Body of pancreas (tissue), 4 donors: ENCODE measurements around the gene USP51. TPM values are rescaled to one million over a fixed set of nuclear protein-coding genes. Genes with fewer than 3 reads are reported as not detected.
"Not testable (repeated sequence)": the region's sequence is repeated elsewhere in the genome, so short reads cannot be mapped to it uniquely, and the experiment has no call there.

Source experiments
- ATAC-seq: fragments of 150-250 bp; one replicate; pipeline ENCODE4 v1.9.1; 2016
- DNase-seq, 4 donors: peaks; one replicate each; pipeline ENCODE4 v3.0.0-alpha.2; 2019
- H3K27ac ChIP-seq, 4 donors: fragments of 200-600 bp; sonication (generic); 1 replicate in 3 of 4; 2 replicates in 1 of 4; pipeline versions ENCODE4 v1.5.1 to v1.6.1; 2016 to 2019; ENCODE audit warnings: mild to moderate bottlenecking in 1 of 4, mixed read lengths in 1 of 4, moderate library complexity in 1 of 4
- H3K27me3 ChIP-seq, 2 donors: fragments of 200-600 bp; sonication (generic); one replicate each; pipeline ENCODE4 v1.6.0; 2016; ENCODE audit warnings: mild to moderate bottlenecking in 1 of 2
- H3K36me3 ChIP-seq, 2 donors: fragments of 200-600 bp; sonication (generic); replicated peaks in 1 of 2; 2 replicates each; pipeline ENCODE4 v1.5.1; 2016; ENCODE audit warnings: low read depth in 2 of 2; ENCODE audit not compliant: insufficient read depth in 1 of 2
- H3K4me1 ChIP-seq: fragments of 200-600 bp; sonication (generic); one replicate; pipeline ENCODE4 v1.6.0; 2016
- H3K4me3 ChIP-seq, 2 donors: fragments of 200-600 bp; sonication (generic); 1 replicate in 1 of 2; 2 replicates in 1 of 2; pipeline ENCODE4 v1.5.1; 2016 to 2019
- H3K9me3 ChIP-seq, 3 donors: fragments of 200-600 bp; sonication (generic); 1 replicate in 2 of 3; 2 replicates in 1 of 3; pipeline ENCODE4 v1.5.1; 2016
- POLR2A ChIP-seq, 3 donors: fragments of 450-650 bp; IDR thresholded peaks; one replicate each; pipeline ENCODE4 v1.6.1; 2016; ENCODE audit warnings: antibody characterized with exemption in 3 of 3, mild to moderate bottlenecking in 2 of 3
- WGBS, 2 donors: methylation state at CpG; one replicate each; pipeline ENCODE4 v1.1.5; 2017; 5-methylcytosine and 5-hydroxymethylcytosine counted together
- intact Hi-C: fragments of 100-400 bp; cut with DNase I; formaldehyde crosslinking; loops from one replicate; pipeline ENCODE4 v1.15.1; 2023
- total RNA-seq, 2 donors: library from RNA; depleted of rRNA; stranded (reverse); fragments of >200 nt; gene quantifications; one replicate each; pipeline ENCODE4 v1.1.0, GENCODE V29; 2016
- TF ChIP-seq, protein P1 (sequence below), 7 experiments: fragments of 450-650 bp in 4 of 7; fragments of 200-600 bp in 3 of 7; sonication (generic) in 3 of 7; IDR thresholded peaks; one replicate each; pipeline ENCODE4 v1.5.1; 2016 to 2019; ENCODE audit warnings: antibody characterized with exemption in 7 of 7

USP51 gene
- total RNA-seq, result 1 to 10 TPM in 1 of 2 donors, under 1 TPM in 1; 0.99 to 1.6 TPM

GRCh38 chrX:55489314-55490009 is at the start of gene USP51:
Gene USP51, minus strand, starts transcription at chrX:55489848. Its CDS starts 909 bp downstream, at chrX:55488939.
- ATAC-seq (peak; percentile 57), DNase-seq (peak; percentile 31 to 66 (median 53))
- Histone ChIP-seq H3K4me1 (peaks cover 12% of the 10 kb centered on the region), H3K36me3 (no peaks in the 10 kb centered on the region), H3K4me3 (peak within 1 kb of the TSS; percentile 51 to 53), H3K27me3 (no peaks in the 10 kb centered on the region), H3K27ac (peak within 1 kb of the TSS; percentile 67 to 87 (median 82)), H3K9me3 (no peaks in the 10 kb centered on the region)
- TF ChIP-seq, protein P1, sequence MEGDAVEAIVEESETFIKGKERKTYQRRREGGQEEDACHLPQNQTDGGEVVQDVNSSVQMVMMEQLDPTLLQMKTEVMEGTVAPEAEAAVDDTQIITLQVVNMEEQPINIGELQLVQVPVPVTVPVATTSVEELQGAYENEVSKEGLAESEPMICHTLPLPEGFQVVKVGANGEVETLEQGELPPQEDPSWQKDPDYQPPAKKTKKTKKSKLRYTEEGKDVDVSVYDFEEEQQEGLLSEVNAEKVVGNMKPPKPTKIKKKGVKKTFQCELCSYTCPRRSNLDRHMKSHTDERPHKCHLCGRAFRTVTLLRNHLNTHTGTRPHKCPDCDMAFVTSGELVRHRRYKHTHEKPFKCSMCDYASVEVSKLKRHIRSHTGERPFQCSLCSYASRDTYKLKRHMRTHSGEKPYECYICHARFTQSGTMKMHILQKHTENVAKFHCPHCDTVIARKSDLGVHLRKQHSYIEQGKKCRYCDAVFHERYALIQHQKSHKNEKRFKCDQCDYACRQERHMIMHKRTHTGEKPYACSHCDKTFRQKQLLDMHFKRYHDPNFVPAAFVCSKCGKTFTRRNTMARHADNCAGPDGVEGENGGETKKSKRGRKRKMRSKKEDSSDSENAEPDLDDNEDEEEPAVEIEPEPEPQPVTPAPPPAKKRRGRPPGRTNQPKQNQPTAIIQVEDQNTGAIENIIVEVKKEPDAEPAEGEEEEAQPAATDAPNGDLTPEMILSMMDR (IDR thresholded peaks at IDR 0.05), result peak in 2 of 7 experiments; percentile 0 to 14
- TF ChIP-seq POLR2A (IDR thresholded peaks at IDR 0.05), result peak; percentile 19 to 66 (median 47)
- 1% methylated on average over 22 to 29 of the region's 34 CpGs for WGBS, 2 donors
- intact Hi-C loops, result no loop called here

DNA sequence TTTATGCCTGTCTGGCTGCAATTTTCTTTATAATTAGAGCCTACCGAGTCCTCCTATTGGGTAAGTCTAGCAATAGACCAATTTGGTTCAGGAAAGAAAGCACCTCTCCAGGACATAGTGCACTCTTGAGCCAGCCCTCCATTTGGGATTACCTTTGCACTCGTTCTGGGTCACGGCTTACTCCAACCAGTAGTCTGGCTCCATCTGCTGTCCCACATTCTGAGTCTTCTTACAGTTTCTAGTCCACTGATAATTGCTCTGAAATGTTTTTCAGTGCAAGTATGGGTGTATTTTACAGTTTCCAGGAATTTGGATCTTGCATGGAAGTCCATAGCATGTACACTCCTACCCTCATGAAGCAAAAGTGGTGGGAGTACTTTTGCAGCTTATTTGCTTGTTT is 34.8 kb upstream of the USP51 start:
- Histone ChIP-seq H3K9me3 (no peaks in the 10 kb centered on the region), H3K27me3 (no peaks in the 10 kb centered on the region), H3K36me3 (no peaks in the 10 kb centered on the region), H3K4me1 (no peaks in the 10 kb centered on the region), H3K27ac (no peak overlapping the region), H3K4me3 (no peak overlapping the region)
- no peak for ATAC-seq
- TF ChIP-seq POLR2A (IDR thresholded peaks at IDR 0.05), result no peak
- TF ChIP-seq, protein P1 (IDR thresholded peaks at IDR 0.05), result peak in 4 of 7 experiments; percentile 9 to 32 (median 23)
- 20 to 38% methylated on average over 1 to 3 of the region's 3 CpGs for WGBS, 2 donors
- DNase-seq, result peak in 1 of 4 donors; percentile 9
- intact Hi-C loops, result no loop called here

GRCh38 chrX:55523356-55523755 is 33.7 kb upstream of the USP51 start:
- no peaks in the 10 kb centered on the region for H3K9me3 ChIP-seq
- intact Hi-C loops, result no loop called here
- no peaks in the 10 kb centered on the region for H3K4me1 ChIP-seq
- no peak for TF ChIP-seq POLR2A (IDR thresholded peaks at IDR 0.05)
- no peak for ATAC-seq
- H3K4me3 ChIP-seq, result no peak overlapping the region
- no peaks in the 10 kb centered on the region for H3K27me3 ChIP-seq
- 50 to 54% methylated on average over 1 of the region's 1 CpG for WGBS, 2 donors
- no peak overlapping the region for H3K27ac ChIP-seq
- no peak for DNase-seq
- H3K36me3 ChIP-seq, result no peaks in the 10 kb centered on the region

DNA sequence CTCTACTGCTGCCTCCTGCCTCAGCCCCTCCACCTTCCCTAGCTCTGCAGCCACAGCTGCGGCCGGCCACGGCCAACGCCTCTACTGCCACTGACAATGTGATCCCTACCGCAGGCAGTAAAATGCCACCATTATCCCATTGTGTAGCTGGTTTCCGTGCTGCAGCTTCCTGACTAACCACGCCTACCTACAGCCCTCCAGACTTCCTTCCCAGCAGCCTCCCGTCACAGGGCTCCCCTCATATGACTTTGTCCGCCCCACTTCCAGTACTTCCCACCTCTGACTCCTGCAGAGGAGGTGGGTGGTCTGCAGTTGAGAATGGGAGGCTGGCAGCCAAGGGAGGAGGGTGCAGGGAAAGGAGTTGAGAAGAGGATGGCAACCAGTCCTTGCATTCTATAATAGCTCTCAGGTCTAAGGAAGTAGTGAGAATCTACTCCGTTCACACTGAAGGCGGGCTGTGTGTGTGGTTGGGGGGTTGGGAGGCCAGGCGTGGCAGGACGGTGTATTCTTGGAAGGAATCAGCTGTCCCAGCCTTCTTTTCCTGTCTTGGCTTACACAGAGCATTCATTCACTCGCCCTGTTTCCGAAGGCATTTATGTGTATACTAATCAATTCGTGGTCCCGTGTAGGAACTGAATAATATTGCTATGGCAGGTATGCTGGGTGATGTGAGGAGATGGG is 33.1 kb upstream of the USP51 start:
- Histone ChIP-seq H3K36me3 (no peaks in the 10 kb centered on the region), H3K4me1 (no peaks in the 10 kb centered on the region), H3K4me3 (no peak overlapping the region), H3K27ac (no peak overlapping the region), H3K9me3 (no peaks in the 10 kb centered on the region), H3K27me3 (no peaks in the 10 kb centered on the region)
- no peak for TF ChIP-seq POLR2A (IDR thresholded peaks at IDR 0.05)
- TF ChIP-seq, protein P1 (IDR thresholded peaks at IDR 0.05), result no peak
- 49 to 67% methylated on average over 16 of the region's 17 CpGs for WGBS, 2 donors
- intact Hi-C loops, result no loop called here
- ATAC-seq (no peak), DNase-seq (no peak)

- H3K36me3 ChIP-seq, result no peaks in the 10 kb centered on the region
- H3K27me3 ChIP-seq, result no peaks in the 10 kb centered on the region
- TF ChIP-seq, protein P1 (IDR thresholded peaks at IDR 0.05), result no peak
- no peak for TF ChIP-seq POLR2A (IDR thresholded peaks at IDR 0.05)
- no peak overlapping the region for H3K4me3 ChIP-seq
- DNase-seq, result no peak
- ATAC-seq, result no peak
- intact Hi-C loops, result no loop called here
- H3K27ac ChIP-seq, result no peak overlapping the region
- no peaks in the 10 kb centered on the region for H3K9me3 ChIP-seq
- WGBS, 2 donors, result 88% methylated on average over 3 of the region's 3 CpGs; no CpG with 5 or more reads in 1 of the 2 donors
- no peaks in the 10 kb centered on the region for H3K4me1 ChIP-seq
Measured at GRCh38 chrX:55521687-55522086, 32.0 kb upstream of the USP51 start.

GRCh38 chrX:55516794-55517481 is 27.3 kb upstream of the USP51 start:
- intact Hi-C loops, DNase-seq, H3K36me3 ChIP-seq, H3K27me3 ChIP-seq, H3K4me1 ChIP-seq, ATAC-seq, H3K4me3 ChIP-seq, H3K9me3 ChIP-seq, H3K27ac ChIP-seq: not testable (repeated sequence)
- no CpG with 5 or more reads among the region's 10 CpGs for WGBS, 2 donors

DNA sequence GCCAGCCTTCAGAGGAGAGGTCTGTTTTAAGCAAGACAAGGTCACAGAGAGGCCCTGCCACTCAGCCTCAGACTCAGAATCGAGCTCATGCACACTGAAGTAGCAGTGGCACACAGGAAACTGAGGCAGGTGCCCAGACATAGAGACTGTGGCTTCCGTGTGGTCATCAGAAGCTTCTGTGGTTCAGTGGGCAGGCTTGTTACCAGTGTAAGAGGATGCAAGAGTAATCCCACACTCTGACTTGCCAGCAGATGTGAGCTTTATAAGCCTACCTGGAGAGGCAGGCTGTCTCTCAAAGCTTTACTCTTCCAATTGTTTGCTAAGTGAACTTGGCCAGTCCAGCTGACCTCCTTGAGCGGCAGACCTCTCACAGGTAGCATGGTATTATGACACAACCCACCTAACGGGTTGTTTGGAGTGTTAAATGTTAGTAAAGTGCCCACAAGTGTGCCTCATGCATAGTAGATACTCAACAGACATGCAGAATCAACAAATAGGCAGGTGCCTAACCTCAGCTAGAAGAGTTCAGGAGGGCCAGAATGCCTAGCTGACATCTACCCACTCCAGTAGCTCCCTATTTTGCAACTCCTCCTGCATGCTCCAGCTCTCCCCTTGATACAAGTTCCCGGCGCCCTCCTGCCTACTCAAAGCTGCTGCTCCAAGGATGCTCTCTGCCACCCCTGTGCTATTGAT is 23.5 kb upstream of the USP51 start:
- H3K9me3 ChIP-seq, H3K4me1 ChIP-seq, H3K4me3 ChIP-seq, H3K36me3 ChIP-seq, intact Hi-C loops, ATAC-seq, H3K27ac ChIP-seq, H3K27me3 ChIP-seq, DNase-seq: not testable (repeated sequence)
- WGBS, 2 donors, result no CpG with 5 or more reads among the region's 6 CpGs
